Muscle of leg (tissue), 16 donors: ENCODE data around the gene ALG6. TPM values are rescaled to one million over a fixed set of nuclear protein-coding genes. Genes with fewer than 3 reads are reported as not detected.

Experiments
- DNase-seq: peaks from one replicate; pipeline ENCODE4 v3.0.0; 2013
- H3K27ac ChIP-seq: one replicate; pipeline ENCODE4 v1.5.1; 2013; ENCODE audit warnings: mild to moderate bottlenecking, low read length, control low read depth
- H3K27me3 ChIP-seq: one replicate; pipeline ENCODE4 v1.6.1; 2013; ENCODE audit warnings: low read length; ENCODE audit not compliant: control insufficient read depth, insufficient read depth
- H3K36me3 ChIP-seq: one replicate; pipeline ENCODE4 v1.6.1; 2013; ENCODE audit warnings: low read length; ENCODE audit not compliant: control insufficient read depth, insufficient read depth
- H3K4me1 ChIP-seq: one replicate; pipeline ENCODE4 v1.6.1; 2013; ENCODE audit warnings: low read length; ENCODE audit not compliant: control insufficient read depth, insufficient read depth
- H3K4me3 ChIP-seq: one replicate; pipeline ENCODE4 v1.5.1; 2013; ENCODE audit warnings: low read length, control low read depth
- H3K9me3 ChIP-seq: replicated peaks from 2 replicates; pipeline ENCODE4 v1.6.1; 2013; ENCODE audit warnings: low read depth, low read length; ENCODE audit not compliant: control insufficient read depth
- WGBS: methylation state at CpG from one replicate; pipeline ENCODE4 v1.1.5; 2013; ENCODE audit warnings: missing lambda C conversion rate; ENCODE audit not compliant: insufficient coverage; 5-methylcytosine and 5-hydroxymethylcytosine counted together
- long read RNA-seq, 11 donors: transcript quantifications; one replicate each; lab custom pipeline, GENCODE V29; 2026
- polyA plus RNA-seq, 8 donors: library from polyadenylated mRNA; unstranded; fragments of 120-200 nt; gene quantifications; one replicate each; pipeline versions ENCODE4 v1.2.1 to v1.2.3, GENCODE V29; 2013; ENCODE audit warnings: inconsistent platforms in 1 of 8, low replicate concordance in 1 of 8; ENCODE audit not compliant: insufficient read length in 8 of 8, insufficient read depth in 1 of 8
- total RNA-seq: library from RNA; stranded (reverse); fragments of 120-200 nt; gene quantifications from one replicate; pipeline ENCODE4 v1.2.4, GENCODE V29; 2013

The ALG6 gene
- total RNA-seq (14.3 TPM), polyA plus RNA-seq (10 to 100 TPM; 12.2 to 19.5 (median 14.7) TPM)
- long read RNA-seq, donor 1, partial matches to known transcripts = 0 of 1 reads
- long read RNA-seq, donor 1, other reads (novel, unspliced or antisense) = 0 of 1 reads
- long read RNA-seq, donor 2 = 0 reads
- long read RNA-seq, donor 3, partial matches to known transcripts = 0 of 1 reads
- long read RNA-seq, donor 3, other reads (novel, unspliced or antisense) = 0 of 1 reads
- long read RNA-seq, donor 4 = 0 reads
- long read RNA-seq, donor 5, partial matches to known transcripts = 7 of 72 reads
- long read RNA-seq, donor 5, other reads (novel, unspliced or antisense) = 65 of 72 reads
- long read RNA-seq, donor 6, partial matches to known transcripts = 0 of 2 reads
- long read RNA-seq, donor 6, other reads (novel, unspliced or antisense) = 0 of 2 reads
- long read RNA-seq, donor 7, partial matches to known transcripts = 10 of 32 reads
- long read RNA-seq, donor 7, other reads (novel, unspliced or antisense) = 21 of 32 reads
- long read RNA-seq, donor 8, partial matches to known transcripts = 0 of 9 reads
- long read RNA-seq, donor 8, other reads (novel, unspliced or antisense) = 8 of 9 reads
- long read RNA-seq, donor 9, partial matches to known transcripts = 0 of 20 reads
- long read RNA-seq, donor 9, other reads (novel, unspliced or antisense) = 19 of 20 reads
- long read RNA-seq, donor 10, partial matches to known transcripts = 0 of 1 reads
- long read RNA-seq, donor 10, other reads (novel, unspliced or antisense) = 0 of 1 reads
- long read RNA-seq, donor 11, partial matches to known transcripts = 0 of 2 reads
- long read RNA-seq, donor 11, other reads (novel, unspliced or antisense) = 0 of 2 reads

DNA sequence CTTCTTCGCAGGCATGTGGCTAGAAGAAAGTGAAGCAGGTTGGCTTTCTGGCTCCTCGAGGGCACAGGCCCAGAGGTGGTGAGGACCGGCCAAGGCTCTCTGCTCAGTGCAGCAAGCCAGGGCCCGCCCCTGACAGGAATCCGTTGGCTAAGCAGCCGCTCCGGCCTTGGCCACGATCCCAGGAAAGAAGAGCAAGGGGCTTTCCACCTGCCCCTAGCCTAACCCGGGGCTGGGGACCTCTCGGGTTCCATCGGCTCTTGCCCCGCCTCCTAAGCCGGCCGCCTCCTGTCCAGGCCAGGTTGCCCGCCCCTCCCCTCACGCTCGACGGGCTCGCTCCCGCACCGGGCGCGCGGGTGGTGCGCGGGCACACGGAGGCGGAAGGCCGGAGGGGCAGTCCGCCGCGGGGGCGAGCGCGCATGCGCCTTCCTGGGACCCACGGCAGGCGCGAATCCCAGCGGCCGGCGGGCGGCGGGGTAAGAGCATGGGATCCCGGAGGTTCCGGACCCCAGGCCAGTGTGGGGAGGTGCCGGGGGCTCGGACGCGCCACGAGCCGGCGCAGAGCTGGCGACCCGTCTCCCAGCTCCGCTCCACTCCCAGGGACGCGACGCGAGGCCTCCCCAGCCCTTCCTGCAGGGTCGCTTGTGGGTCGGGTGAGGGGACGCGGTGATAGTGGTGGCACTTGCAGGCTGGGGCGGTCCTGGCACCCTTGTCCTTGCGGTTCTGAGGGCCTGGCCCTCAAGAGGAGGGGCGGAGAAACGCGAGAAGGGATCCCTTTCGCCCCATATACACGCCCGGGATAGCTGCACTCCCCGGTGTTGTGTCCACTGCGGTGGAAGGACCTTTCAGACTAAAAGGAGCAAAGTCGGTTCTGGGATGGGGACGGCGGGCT is at the start of gene ALG6:
TSS of gene ALG6 (plus strand) at position 413 of the 889 bp plus-strand sequence. CDS start 3,351 bp downstream, outside the sequence.
- Histone ChIP-seq H3K4me3 (peak within 1 kb of the TSS; percentile 82), H3K4me1 (peaks cover 13% of the 10 kb centered on the region), H3K27me3 (no peaks in the 10 kb centered on the region), H3K9me3 (no peaks in the 10 kb centered on the region), H3K27ac (peak within 1 kb of the TSS; percentile 84), H3K36me3 (peaks cover 4% of the 10 kb centered on the region)
- 1% methylated on average over 63 of the region's 77 CpGs for WGBS
- peak; percentile 98 for DNase-seq

DNA sequence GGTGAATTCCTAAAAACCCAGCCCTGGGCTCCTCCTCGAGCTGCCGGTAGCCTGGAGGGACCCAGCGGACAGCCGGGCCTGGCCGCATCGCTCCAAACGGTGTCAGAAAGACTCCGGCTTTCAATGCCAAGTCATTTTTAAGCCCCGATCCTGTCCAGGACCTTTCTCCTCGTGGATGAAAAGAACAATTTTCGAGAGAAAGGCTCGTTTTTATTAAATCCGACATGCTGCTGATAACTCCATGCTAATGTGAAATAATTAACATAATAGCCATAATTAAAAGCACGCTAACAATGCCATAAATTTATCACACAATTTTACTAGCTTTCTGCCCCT is 49.6 kb upstream of the ALG6 start:
- Histone ChIP-seq H3K9me3 (no peaks in the 10 kb centered on the region), H3K27ac (peak overlapping the region; percentile 85), H3K36me3 (no peaks in the 10 kb centered on the region), H3K4me3 (peak overlapping the region; percentile 44), H3K4me1 (peaks cover 42% of the 10 kb centered on the region), H3K27me3 (peaks cover 87% of the 10 kb centered on the region)
- 3% methylated on average over 8 of the region's 14 CpGs for WGBS
- DNase-seq = no peak

DNA sequence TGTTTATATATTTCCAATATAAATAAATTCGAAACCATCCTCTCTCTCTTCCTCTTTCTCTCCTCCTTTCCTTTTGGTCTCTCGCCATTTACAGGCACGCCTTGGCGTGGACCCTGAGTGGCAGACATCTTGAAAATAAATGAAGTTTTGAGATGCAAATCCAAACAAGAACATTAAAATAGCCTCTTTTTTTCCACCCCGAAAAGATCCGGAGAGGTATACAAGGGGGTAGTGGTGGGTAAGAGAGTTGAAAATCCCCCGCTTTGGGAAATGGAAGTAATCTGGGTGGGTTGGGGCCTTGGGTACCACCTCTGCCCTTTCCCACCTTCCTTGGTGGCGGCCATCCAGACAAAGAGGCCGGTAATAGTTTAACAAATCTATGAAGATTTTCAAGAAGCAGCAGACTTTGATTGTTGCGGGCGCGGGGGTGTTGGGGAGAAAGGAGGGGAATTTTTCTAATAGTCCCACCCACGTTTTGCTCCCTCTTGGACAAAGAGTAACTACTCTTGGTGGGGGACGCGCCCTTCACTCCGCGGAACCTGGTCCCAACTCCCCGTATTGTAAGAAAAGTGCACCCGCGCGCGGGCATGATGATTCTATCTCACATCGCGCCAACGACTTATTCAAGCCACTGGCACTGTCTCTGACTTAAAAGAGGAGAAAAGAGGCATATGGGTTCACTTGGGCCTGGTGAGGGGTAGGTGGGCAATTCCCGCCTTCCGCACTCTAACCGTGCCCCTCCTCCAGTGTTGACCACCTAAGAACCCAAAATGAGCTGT is 49.0 kb upstream of the ALG6 start:
- Histone ChIP-seq H3K4me3 (peak overlapping the region; percentile 44), H3K36me3 (no peaks in the 10 kb centered on the region), H3K4me1 (peaks cover 45% of the 10 kb centered on the region), H3K9me3 (no peaks in the 10 kb centered on the region), H3K27me3 (peaks cover 88% of the 10 kb centered on the region), H3K27ac (peak overlapping the region; percentile 85)
- DNase-seq = peak; percentile 9
- WGBS = 0% methylated on average over 5 of the region's 28 CpGs

DNA sequence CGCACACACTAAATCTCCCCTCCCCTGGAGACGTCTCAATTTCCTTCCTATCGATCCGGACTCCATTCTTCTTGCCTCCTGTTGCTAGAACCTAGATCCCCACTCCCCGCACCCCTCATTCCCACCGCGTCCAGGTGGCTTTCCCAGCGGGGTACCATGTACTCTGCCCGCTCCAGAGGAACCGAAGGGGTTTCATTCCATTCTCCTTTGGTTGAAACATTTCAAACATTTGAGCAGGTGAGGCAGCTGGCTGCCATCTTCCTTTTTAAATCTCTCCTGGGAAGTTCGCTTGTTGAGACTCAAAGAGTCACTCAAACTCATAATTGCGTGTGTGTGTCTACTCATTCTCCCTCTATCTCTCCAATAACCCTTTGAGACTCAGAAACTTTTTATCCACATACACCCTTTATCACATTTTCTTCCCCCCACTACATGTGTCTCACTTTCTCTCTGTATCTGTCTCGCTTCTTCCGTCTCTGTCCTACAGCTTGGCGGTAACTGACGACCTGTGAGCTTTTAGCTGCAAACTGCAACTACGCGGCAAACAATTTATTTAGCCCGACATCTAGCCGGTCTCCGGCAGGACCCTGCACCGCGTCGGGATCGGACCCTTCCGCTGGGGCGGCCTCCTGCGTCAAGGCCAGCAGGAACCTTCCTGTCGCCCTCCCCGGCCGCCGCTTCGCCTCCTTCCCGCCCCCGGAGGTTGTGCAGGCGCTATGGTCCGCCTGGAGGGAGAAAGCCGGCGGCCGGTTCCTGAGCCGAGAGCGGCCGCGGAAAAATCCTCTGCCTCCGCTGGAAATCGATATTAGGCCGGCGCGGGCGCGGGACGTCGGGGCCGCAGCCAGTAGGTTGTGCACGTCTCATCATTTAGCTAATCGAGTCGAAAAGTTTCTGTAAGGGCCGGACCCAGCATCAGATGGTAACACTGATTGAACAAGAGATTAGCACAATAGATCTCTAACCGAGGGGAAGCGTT is 48.1 kb upstream of the ALG6 start:
- H3K27ac ChIP-seq = peak overlapping the region; percentile 57
- WGBS = 3% methylated on average over 58 of the region's 60 CpGs
- H3K9me3 ChIP-seq = no peaks in the 10 kb centered on the region
- peaks cover 91% of the 10 kb centered on the region for H3K27me3 ChIP-seq
- H3K36me3 ChIP-seq = no peaks in the 10 kb centered on the region
- peak; percentile 24 for DNase-seq
- H3K4me1 ChIP-seq = peaks cover 48% of the 10 kb centered on the region
- H3K4me3 ChIP-seq = peak overlapping the region; percentile 0

DNA sequence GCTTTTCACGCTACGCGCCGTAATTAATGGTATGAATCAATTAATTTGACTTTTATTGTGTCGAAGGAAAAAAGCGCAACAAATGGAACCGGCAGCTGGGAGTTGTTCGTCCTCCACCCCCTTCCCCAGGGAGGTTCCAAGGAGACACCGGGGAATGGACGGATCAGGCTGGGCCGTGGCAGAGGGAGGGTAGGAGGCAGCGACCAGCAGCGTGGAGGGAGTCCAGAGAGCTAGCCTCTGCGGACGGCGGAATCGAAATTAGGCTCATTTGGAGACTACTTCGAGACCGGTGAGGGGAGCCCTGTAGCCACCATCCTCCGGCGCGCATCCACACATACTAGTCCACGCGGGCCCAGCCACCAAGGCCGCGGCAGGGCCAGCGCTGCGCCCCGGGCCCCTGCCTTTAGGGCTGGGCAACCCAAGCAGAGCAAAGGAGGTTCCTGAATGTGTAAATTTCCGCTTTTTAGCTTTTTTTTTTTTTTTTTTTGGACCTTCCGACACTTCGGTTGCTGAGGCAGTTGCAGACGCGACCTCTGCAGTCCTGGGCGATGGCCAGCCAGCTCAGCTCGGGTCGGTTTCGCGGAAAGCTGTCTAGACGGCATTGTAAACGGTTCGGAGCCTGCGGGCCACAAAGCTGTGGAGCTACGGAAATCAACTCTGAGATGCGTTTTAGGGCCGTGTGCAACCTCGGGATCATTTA is 47.3 kb upstream of the ALG6 start:
- DNase-seq = peak; percentile 20
- no peaks in the 10 kb centered on the region for H3K36me3 ChIP-seq
- H3K27me3 ChIP-seq = peaks cover 91% of the 10 kb centered on the region
- peak overlapping the region; percentile 57 for H3K27ac ChIP-seq
- H3K4me1 ChIP-seq = peaks cover 50% of the 10 kb centered on the region
- peak overlapping the region; percentile 0 for H3K4me3 ChIP-seq
- WGBS = 6% methylated on average over 36 of the region's 47 CpGs
- no peaks in the 10 kb centered on the region for H3K9me3 ChIP-seq

DNA sequence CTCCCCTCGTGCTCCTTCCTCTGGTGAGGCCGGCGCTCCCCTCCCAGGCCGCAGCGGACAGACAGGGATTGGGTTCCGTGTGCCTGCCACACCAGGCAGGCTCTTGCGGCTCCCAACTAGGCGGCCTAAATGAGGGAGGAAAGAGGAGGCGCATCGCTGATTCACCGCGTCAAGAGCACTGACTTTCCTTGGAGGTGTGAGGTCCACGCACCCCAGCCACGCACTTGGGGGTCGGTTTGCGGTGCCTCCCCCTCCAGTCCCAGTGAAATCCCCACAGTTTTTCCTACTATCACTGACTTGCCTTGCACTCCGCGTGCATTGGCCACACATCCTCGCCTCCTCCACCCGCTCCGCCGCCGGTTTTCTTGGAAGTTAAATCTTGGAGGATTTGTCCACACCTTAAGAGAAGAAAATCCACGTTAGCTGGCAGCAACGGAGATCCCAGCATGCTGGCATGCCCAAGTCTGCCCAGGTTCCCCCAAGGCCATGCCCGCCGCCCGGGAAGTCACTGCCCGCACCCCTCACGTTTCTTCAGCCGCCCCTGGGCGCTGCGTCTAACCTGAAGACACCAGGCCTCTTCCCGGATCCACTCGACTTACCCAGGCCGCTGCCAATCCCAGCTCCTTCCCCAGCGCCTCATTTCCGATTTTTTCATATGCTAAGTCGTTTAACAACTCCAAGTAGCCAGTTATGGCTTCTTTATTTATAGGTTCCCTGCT is 46.2 kb upstream of the ALG6 start:
- peak overlapping the region; percentile 29 for H3K27ac ChIP-seq
- peak; percentile 9 for DNase-seq
- 7% methylated on average over 29 of the region's 39 CpGs for WGBS

DNA sequence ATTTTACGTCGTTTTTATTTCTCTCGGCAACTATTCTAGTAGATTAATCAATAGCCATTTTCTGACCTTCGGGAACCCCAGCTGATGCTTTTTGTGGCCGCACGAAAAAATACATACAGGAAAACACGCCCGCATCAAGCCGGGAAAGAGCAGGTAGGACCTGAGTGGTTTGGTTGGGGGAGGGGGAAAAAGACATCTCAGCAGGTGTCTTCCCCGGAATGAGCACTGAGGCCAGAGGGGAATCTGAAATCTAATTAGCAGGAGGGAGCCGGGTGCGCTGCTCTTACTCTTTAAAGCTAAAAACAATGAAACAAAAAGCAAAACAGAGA is 45.7 kb upstream of the ALG6 start:
- DNase-seq = peak; percentile 17
- Histone ChIP-seq H3K36me3 (no peaks in the 10 kb centered on the region), H3K27me3 (peaks cover 89% of the 10 kb centered on the region), H3K27ac (peak overlapping the region; percentile 29), H3K4me3 (peak overlapping the region; percentile 32), H3K9me3 (no peaks in the 10 kb centered on the region), H3K4me1 (peaks cover 45% of the 10 kb centered on the region)
- 0% methylated on average over 3 of the region's 12 CpGs for WGBS

More for the DNA sequence above, 46.2 kb upstream of the ALG6 start:
- H3K36me3 ChIP-seq = no peaks in the 10 kb centered on the region
- peaks cover 48% of the 10 kb centered on the region for H3K4me1 ChIP-seq
- peak overlapping the region; percentile 32 for H3K4me3 ChIP-seq
- peaks cover 89% of the 10 kb centered on the region for H3K27me3 ChIP-seq
- H3K9me3 ChIP-seq = no peaks in the 10 kb centered on the region
